Ecto neural progenitor cell (in vitro differentiated cells): ENCODE data around the gene RALB.

ENCODE experiments used
- DNase-seq: peaks from one replicate; pipeline ENCODE4 v3.0.0-alpha.2; 2018; ENCODE audit warnings: low spot score

The RALB gene

GRCh38 chr2:120338015-120338414, 85.4 kb downstream of the RALB start:
- DNase-seq, result no peak

- DNase-seq, result no peak
These were observed 89.3 kb downstream of the RALB start for GRCh38 chr2:120341977-120342376.

- no peak for DNase-seq
These were observed 89.8 kb downstream of the RALB start for GRCh38 chr2:120342446-120342845.

DNA sequence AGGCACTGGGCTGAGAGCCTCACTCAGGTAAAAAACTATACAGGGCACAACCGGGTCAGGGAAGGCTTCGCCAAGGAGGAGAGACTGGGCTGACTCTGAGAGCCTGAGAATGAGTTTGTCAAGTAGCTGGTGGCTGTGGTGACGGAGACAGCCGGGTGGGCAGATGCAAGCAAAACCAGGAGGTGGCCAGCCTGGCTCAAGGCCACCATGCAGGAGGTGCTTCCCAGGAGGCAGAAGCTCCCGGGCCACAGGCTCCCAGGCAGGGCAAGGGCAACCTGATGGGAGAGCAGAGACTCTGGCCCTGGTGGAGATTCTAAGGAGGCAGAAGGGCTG, 90.4 kb downstream of the RALB start:
- no peak for DNase-seq

DNA sequence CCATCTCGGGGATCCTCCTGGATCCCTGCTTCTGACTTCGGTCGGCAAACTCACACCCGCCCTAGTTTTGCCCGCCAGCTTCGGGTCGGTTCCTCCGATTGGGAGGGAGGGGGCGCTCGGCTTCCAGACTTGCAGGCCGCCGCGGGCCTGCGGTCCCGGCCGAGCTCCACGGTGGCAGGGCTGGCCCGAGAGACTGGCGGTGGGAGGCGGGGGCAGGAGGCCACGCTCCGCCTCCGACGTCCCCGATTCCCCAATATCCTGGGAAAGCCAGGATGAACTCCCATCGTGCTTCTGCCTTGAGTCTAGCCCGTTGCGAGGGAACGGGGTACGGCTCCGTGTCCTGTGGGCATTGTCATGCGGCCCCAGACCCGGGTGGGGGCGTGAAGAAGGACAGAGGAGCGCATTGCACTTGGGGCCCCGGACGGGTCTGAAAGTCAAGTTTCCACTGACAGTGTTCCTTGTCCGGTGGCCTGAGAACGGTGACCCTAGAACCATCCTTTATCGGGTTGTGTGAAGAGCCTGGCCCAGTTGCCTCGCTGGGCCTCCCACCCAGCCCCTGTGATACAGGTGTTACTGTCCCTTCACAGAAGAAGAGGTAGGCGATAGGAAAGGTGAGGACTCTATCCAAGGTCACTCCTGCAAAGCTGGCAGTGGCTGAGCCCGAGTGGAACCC, 90.9 kb downstream of the RALB start:
- DNase-seq, result peak; percentile 90
